Renal pelvis (tissue), 4 donors: ENCODE results near the gene CAB39L. TPM values are rescaled to one million over a fixed set of nuclear protein-coding genes. Genes with fewer than 3 reads are reported as not detected.
A peak's percentile ranks its signal among the peaks of the same experiment; 100 is the strongest.

Experiments used
- DNase-seq: peaks from one replicate; pipeline ENCODE4 v3.0.0-alpha.2; 2013
- polyA plus RNA-seq, 3 donors: library from polyadenylated mRNA; unstranded; fragments of 120-200 nt; gene quantifications; one replicate each; pipeline ENCODE4 v1.2.1, GENCODE V29; 2013; ENCODE audit not compliant: insufficient read length in 3 of 3

Gene CAB39L
- polyA plus RNA-seq, 3 donors, result 15.9 to 21.0 (median 16.8) TPM

- no peak for DNase-seq
Observed at GRCh38 chr13:49403996-49404702, 39.7 kb downstream of the CAB39L start.

DNA sequence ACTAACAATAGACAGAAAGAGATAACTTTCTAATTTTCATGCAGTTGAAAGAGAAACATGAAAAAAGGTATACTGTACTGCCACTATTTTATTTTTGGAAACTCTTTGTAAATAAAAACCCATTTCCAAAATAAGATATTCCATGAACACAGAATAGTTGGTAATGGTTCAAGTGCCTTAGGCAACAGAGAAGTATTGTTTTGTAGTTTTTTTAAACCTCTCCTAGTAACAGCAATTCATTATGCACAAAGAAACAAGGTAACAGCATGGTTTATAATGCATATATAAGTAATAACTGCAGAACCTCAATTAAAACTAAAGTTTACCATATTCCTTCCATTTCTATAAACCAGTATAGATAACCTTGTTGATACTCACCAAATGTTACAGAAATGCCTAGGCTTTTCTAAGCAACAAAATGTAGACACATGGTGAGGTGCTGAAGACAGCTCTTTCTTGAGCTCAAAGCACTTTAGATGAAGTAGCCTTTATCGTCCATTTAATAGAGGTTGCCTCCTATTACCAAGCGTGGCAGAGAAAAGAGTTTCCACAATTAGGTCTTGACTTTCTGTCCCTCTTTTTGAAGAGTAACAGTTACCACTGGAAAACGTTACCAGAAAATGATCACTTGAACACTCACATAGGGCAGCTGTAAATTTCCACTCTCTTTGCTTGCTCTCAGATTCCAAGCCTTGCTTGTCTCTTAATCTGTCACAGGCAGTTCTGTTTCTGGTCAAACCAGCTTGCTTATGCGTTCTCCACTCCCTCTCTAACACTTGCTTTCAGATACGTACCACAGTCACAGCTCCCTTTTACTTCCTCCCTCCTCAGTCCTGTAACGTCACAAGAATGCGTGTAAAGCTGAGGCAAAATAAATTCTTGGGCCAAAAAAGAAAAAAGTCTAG, 42.9 kb downstream of the CAB39L start:
- DNase-seq, result peak; percentile 33

GRCh38 chr13:49399801-49400472, 43.9 kb downstream of the CAB39L start:
- peak; percentile 17 for DNase-seq

GRCh38 chr13:49395878-49396380, 47.9 kb downstream of the CAB39L start:
- no peak for DNase-seq

- DNase-seq, result no peak
Observed at GRCh38 chr13:49395451-49395865, 48.4 kb downstream of the CAB39L start.

DNA sequence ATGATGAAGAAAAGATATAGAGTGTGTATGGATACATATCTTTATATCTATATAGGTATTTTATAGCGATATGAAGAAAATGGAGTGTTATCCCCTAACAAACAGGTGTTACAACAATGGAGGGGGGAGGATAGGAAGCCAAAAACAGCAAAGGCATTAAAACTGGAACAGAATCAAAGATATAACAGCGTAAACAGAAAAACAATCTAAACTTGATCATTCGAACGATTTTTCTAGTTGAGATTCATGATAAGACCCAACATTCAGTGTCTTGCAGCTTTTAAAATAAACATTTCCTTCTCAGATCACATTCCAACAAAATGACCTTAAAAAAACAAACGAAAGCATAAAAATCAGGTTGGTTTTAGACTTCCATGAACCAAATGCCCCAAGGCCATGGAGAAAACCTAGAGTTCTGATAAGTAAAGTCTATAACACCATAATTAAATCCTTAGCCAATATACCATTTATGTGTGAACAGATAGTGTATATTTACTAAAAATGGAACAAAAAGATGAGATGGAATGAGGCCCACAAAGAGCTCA, 55.7 kb downstream of the CAB39L start:
- no peak for DNase-seq

DNA sequence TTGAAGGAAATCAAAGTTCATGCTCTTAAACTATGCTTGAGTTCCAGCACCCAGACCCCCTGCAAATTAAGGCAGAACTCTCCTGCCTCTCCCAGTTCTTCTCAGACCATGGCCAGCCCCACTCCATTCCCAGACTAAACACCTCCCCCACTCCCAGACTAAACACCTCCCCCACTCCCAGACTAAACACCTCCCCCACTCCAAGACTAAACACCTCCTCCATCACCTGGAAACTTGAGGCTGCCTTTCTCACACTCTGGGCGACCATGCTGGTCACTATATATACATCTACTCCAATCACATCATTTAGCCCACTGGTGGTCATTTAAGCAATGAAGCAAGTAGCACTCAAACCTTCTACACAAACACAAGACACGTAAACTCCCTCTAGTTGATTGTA, 57.2 kb downstream of the CAB39L start:
- no peak for DNase-seq

- DNase-seq, result no peak
Observed at GRCh38 chr13:49376121-49376520, 67.7 kb downstream of the CAB39L start.

DNA sequence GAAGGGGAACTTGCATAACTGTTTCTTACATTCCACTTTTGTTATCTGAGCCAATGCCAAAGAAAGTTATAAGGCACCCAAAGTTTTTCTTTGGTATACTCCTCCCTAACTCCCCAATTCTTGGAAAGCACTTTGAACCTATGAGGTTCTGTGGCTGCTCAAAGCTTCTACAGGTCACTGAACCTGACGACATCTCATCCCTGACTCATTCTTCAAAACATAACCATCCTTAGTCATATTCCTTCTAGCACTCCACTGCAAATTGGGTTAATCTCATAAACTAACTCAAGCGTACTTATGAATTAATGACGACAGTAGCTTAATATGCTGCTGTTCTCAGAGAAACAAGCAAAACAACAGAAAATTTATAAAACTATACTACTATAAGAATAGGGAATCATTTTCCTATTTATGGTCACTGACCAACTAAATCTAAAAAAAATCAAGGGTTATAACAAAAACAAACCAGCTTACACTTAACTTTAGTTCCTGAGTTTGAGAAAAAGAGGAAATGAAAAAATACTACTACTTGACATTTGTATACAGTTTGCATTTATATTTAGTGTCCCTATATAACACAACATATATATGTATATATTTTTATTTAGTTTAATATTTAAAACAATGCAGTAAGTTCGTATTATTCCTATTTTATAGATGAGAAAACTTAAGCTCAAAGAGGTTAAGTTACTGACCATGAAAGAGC, 69.1 kb downstream of the CAB39L start:
- DNase-seq, result no peak

DNA sequence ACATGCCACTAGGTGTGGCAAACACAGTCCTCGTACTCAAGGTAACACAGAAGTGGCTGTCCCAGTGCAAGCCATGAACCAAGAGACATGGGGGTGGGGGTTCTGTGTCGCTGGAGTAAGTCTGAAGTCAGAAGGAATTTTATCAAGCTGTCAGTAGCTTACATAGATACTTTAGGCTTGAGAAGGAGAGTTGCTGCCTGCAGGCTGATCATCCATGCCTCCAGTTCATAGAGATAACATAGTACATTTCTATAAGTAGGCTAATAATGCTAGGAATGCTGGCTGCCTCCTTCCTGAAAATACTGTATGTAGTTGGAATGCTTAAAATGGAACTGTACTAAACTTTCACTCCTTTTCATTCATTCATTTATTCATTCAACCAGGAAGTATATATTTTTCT, 70.1 kb downstream of the CAB39L start:
- DNase-seq, result no peak

- DNase-seq, result peak; percentile 79
Observed at GRCh38 chr13:49371943-49372613, 71.8 kb downstream of the CAB39L start.

- no peak for DNase-seq
Observed at GRCh38 chr13:49370371-49370770, 73.5 kb downstream of the CAB39L start.

- DNase-seq, result no peak
Observed at GRCh38 chr13:49369866-49370265, 74.0 kb downstream of the CAB39L start.

- no peak for DNase-seq
Observed at GRCh38 chr13:49368688-49369087, 75.2 kb downstream of the CAB39L start.

DNA sequence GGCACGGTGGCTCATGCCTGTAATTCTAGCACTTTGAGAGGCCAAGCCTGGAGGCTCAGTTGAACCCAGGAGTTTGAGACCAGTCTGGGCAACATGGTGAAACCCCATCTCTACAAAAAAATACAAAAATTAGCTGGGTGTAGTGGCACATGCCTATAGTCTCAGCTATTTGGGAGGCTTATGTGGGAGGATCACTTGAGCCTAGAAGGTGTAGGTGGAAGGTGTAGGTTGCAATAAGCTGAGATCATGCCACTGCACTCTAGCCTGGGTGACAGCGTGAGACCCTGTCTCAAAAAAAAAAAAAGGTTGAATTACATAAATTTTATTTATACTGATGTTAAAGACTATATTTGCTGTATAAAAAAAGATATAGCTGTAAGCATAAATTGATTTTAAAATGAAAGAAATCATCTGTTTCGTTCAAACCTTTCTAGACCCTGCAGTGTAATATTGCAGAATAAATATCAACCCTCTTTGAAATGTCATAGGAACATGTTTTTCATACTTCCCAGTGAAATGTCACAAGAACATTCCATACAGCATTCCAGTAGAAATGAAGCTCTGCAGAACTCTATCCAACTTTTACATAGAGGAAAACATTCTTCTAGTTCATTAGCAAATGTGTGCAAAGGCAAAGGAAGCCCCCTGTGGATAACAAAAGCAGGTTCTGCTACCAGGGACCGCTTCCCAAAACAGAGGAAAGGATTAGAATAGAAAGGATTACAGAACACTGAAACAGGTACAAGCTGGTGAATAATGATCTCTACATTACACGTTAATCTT, 76.0 kb downstream of the CAB39L start:
- no peak for DNase-seq

DNA sequence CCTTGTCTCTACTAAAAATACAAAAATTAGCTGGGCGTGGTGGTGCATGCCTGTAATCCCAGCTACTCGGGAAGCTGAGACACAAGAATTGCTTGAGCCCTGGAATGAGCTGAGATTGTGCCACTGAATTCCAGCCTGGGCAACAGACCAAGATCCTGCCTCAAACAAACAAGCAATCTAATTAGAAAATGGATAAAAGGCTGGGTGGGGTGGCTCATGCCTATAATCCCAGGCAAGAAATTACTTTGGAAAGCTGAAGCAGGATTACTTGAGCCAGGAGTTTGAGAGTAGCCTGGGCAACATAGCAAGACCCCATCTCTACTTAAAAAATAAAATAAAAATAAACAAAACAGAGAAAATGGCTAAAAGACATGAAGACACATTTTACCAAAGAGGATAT, 77.0 kb downstream of the CAB39L start:
- no peak for DNase-seq

- no peak for DNase-seq
Observed at GRCh38 chr13:49357694-49358093, 86.2 kb downstream of the CAB39L start.

DNA sequence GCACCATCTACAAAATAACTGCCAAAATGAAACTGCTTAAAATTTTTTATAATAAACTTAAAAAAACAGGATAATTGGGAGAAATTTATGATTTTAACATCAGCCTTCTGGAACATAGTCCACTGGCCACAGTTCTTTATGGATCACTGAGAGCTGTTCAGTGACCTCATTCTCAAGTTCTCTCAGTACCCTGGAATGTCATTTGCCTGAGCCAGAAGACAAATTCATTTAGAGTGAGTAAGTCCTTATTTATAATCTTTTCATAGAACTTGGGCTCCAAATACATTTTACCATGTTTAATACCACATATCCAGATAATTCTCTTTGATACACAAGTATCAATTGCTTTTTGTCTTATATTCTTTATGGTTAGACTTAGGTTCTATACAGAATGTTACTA, 87.6 kb downstream of the CAB39L start:
- no peak for DNase-seq

DNA sequence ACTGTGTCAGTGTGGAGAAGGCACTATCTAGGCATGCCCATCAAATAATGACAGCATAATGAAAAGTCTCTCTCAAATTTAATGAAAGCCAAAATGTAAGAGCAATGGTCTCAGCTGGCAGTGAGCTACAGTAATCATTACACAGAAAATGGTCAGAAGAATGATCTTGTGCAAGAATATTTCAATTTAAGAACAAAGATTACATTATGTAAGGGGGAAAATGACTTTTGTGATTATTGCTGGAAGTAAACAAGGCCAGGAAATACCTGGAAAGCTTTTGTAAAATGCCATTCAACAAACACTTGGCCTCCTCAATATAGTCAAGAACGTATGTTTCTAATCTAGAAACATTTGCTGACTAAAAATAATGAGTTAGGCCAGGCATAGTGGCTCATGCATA, 89.1 kb downstream of the CAB39L start:
- no peak for DNase-seq

DNA sequence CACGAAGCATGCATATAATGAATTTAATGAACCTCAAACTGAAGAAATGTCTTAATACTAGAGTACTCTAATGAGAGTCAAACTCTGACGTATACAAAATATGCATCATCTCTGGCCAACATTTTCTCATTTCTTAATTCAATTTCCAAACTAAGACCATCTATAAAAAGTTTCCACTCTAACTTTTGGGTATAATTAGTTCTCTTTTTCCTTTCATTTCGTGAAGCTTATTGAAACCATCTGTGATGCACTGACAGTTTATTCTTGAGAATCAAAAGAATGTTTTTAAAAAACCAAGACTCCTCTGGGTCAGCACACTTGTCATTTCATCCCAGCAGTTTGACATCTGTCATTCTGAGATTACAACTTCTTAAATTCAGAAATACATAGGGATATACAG, 90.0 kb downstream of the CAB39L start:
- no peak for DNase-seq
